Jurkat, Clone E6-1 (cell line): ENCODE data around the gene PLPPR1.
"Not testable (repeated sequence)": the region's sequence is repeated elsewhere in the genome, so short reads cannot be mapped to it uniquely, and the experiment has no call there.

Source experiments
- DNase-seq: peaks from one replicate; pipeline ENCODE4 v3.0.0-alpha.2; 2011; ENCODE audit warnings: low read depth, low spot score
- H3K4me3 ChIP-seq: 2 replicates; pipeline ENCODE4 v1.5.1; 2011; ENCODE audit warnings: mild to moderate bottlenecking, low read length, control low read depth, moderate library complexity

The PLPPR1 gene

DNA sequence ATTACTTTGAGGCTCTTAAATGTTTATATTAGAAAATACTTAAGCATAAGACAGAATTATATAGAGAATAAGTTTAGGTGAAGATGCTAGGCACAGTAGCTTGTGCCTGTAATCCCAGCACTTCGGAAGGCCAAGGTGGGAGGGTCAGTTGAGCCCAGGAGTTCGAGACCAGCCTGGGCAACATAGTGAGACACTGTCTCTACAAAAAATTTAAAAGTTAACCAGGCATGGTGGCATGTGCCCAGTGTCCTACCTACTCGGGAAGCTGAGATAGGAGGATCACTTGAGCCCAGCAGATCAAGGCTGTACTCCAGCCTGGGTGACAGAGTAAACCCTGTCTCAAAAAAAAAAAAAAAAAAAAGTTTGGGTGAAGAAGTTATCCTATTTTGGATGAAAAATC is 294.6 kb downstream of the PLPPR1 start:
- no peak for DNase-seq
- no peak overlapping the region for H3K4me3 ChIP-seq

DNA sequence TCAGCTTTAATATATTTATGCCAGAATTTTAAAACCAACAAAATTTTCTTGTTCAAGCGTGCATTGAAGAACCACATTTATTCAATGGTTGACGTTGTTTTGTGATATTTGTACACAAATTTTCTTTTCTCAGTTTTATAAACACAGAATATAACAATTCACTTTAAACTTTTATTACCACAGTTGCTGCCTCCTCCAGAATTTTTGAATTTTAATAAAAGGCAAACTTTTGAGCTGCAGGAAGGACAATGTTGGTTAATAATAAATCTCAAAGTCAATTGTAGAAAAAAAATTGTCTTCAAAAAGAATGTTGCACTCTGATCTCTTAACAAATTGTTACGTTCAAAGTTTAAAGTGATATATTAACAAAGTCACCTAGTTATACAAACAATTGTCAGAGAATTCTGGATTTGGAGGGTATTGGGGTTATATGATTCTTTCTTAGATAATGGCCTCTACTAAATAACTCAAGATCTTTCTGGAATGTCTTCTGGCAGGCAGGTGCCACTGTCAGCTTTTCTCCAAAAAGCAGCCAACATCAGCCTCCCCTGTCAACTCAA is 295.8 kb downstream of the PLPPR1 start:
- H3K4me3 ChIP-seq = no peak overlapping the region
- DNase-seq = no peak

GRCh38 chr9:101325053-101325452 is 296.5 kb downstream of the PLPPR1 start:
- no peak for DNase-seq
- no peak overlapping the region for H3K4me3 ChIP-seq

DNA sequence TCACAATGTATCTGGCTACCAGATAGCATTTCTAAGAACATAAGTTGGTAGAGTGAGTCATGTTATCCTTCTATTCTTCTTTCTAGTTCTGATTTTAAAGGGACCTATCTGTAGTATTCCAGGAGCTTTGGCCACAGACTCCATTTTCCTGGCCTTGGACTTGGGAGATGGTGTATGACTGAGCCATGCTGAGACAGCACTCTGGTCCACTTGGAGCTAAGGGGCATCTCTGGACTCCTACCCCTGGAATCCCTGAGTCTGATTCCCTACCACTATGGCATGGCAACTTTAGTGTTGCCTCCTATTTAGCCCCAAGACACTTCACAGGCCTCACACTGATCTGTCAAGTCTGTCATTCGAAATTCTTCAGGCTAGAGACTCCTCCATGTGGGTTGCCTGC is 297.5 kb downstream of the PLPPR1 start:
- no peak overlapping the region for H3K4me3 ChIP-seq
- no peak for DNase-seq

- no peak for DNase-seq
- H3K4me3 ChIP-seq = no peak overlapping the region
These were observed 298.0 kb downstream of the PLPPR1 start for GRCh38 chr9:101326501-101326900.

- DNase-seq, H3K4me3 ChIP-seq: not testable (repeated sequence)
These were observed 298.9 kb downstream of the PLPPR1 start for GRCh38 chr9:101327422-101327909.

DNA sequence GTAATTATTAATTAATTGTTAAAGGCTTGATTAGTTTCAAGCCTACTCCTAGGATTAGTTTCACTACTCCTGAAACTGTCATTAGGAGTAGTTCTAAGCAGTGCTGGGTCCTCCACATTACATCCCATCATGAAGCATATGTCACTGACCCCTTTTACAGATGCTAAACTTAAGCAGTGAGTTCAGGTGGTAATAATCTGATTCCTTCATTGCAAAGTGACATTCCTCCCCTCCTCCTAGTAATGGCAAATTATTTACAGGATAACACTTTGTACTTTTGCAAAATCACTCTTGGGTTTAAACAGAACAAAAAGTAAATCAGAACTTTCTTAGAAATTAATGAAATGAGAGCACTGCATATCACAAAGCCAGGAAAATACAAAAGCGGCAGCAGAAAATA is 303.8 kb downstream of the PLPPR1 start:
- H3K4me3 ChIP-seq = no peak overlapping the region
- no peak for DNase-seq

DNA sequence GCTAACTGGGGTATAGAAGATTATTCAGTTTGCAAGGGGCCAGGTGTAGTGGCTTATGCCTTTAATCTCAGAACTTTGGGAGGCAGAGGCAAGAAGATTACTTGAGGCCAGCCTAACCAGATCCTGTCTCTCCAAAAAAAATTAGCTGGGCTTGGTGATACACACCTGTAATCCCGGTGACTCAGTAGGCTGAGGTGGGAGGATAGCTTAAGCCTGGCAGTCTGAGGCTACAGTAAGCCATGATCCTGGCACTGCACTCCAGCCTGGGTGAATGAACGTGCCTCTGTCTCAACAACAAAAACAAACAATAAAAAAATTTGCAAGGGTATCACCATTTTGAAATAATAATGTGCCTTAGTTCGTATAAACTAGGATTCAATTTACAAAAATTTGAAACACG is 305.0 kb downstream of the PLPPR1 start:
- DNase-seq = no peak

GRCh38 chr9:101333926-101334702 is 305.6 kb downstream of the PLPPR1 start:
- no peak overlapping the region for H3K4me3 ChIP-seq
- DNase-seq = no peak

More for the DNA sequence above, 305.0 kb downstream of the PLPPR1 start:
- no peak overlapping the region for H3K4me3 ChIP-seq

GRCh38 chr9:101336091-101336490 is 307.6 kb downstream of the PLPPR1 start:
- DNase-seq = no peak
- H3K4me3 ChIP-seq = no peak overlapping the region

GRCh38 chr9:101337237-101337636 is 308.7 kb downstream of the PLPPR1 start:
- DNase-seq = no peak
- no peak overlapping the region for H3K4me3 ChIP-seq

DNA sequence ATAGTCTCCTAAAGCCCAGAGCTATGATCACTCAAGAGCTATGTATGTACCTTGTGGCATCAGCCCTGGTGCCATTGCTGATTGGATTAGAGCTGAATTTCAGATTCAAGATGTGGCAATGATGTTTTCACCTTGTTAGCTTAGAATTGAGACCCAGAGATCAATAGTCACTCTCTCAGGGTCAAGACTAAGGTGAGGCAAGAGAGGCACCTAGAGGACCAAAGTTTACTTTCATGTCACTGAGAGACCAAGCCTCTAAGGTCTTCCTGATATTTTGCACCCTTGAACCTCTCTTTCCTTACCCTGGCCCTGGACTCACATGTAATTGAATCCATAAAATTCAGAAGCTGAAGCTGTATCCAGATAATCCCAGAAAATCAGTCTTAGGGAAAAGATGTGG is 313.4 kb downstream of the PLPPR1 start:
- no peak overlapping the region for H3K4me3 ChIP-seq
- no peak for DNase-seq

GRCh38 chr9:101342595-101342994 is 314.1 kb downstream of the PLPPR1 start:
- H3K4me3 ChIP-seq = no peak overlapping the region
- no peak for DNase-seq

DNA sequence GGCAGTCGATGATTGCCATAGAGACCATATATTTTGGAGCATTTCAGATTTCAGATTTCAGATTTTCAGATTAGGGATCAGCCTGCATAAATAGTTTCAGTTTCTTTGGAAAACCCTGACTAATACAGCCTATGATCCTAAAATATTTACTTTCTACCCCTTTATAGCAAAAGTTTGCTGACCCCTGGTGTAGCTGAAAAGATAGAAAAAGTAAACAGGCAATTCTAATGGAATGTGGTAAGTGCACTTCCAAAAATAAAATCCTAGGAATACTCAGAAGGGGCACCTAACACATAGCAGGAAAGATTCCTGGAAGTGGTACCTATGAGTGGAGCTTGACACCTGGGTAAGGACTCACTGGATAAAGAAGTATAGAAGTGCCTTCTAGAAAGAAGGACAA is 321.8 kb downstream of the PLPPR1 start:
- no peak for DNase-seq
- no peak overlapping the region for H3K4me3 ChIP-seq

- no peak for DNase-seq
- H3K4me3 ChIP-seq = no peak overlapping the region
These were observed 324.5 kb downstream of the PLPPR1 start for GRCh38 chr9:101352892-101353463.

DNA sequence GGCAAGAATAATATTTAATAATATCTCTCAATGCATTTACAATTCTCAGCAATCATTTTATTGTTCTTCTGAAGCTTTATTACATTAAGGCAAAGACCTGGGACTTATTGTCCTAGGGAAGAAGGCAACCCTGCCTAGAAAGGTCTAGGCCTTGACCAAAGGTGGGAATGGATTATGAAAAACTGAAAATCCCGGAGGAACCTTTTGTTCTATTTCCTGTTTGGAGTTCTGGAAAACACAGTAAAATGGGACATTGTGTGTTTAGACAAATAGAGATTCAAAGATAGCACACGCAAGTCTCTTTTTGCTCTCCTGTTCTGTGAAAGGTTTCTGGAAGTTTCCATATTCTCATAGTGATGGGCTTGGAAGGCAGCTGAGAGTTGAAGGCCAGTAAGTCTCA is 325.2 kb downstream of the PLPPR1 start:
- no peak for DNase-seq
- H3K4me3 ChIP-seq = no peak overlapping the region

DNA sequence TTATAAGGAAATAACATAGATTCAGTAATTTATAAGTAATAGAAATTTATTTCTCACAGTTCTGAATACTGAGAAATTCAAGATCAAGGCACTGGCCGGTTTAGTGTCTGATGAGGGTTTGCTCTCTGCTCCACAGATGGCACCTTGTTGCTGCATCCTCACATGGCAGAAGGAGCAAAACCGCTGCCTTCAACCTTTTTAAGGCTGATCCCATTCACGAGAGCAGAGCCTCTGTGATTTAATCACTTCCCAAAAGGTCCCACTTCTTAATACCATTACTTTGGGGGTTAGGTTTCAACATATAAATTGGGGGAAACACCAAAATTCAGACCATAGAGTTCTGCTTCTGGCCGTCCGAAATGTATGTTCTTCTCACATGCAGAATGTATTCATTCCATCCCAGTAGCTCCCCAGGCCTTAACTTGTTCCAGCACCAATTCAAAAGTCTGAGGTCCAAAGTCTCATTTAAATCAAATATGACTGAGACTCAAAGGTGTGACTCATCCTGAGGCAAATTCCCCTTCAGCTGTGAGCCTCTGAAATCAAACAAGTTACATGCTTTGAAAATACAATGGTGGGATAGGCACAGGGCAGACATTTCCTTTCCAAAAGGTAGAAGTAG is 325.7 kb downstream of the PLPPR1 start:
- H3K4me3 ChIP-seq = no peak overlapping the region
- no peak for DNase-seq

GRCh38 chr9:101354765-101355708 is 326.5 kb downstream of the PLPPR1 start:
- no peak overlapping the region for H3K4me3 ChIP-seq
- DNase-seq = no peak

DNA sequence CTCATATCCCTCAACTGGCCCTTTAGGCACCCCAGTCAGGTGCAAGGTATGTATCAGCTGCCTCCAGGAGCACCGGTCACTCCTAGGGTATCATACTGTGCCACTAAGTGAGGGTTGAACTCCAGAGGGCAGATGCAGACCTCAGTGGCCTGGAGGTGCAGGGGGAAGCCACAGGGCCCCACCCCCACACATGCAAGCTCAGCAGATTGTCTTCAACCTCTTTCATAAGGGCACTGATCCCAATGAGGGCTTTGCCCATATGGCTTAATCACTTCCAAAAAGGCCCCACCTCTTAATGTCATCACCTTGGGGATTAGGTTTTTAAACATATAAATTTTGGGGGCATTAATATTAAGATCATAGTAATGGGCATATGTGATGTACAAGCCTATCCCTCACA is 328.1 kb downstream of the PLPPR1 start:
- DNase-seq = no peak
- no peak overlapping the region for H3K4me3 ChIP-seq
